Left renal pelvis (tissue), 4 donors: ENCODE results near the gene FAM83C. TPM values are rescaled to one million over a fixed set of nuclear protein-coding genes. Genes with fewer than 3 reads are reported as not detected.

ENCODE experiments used
- DNase-seq, 4 donors: peaks; one replicate each; pipeline ENCODE4 v3.0.0-alpha.2; 2013; ENCODE audit warnings: low read depth in 4 of 4, low spot score in 3 of 4
- polyA plus RNA-seq, 4 donors: library from polyadenylated mRNA; unstranded; fragments of 120-200 nt; gene quantifications; one replicate each; pipeline ENCODE4 v1.2.1, GENCODE V29; 2013; ENCODE audit not compliant: insufficient read length in 4 of 4

Gene FAM83C
- polyA plus RNA-seq, result under 1 TPM in 1 of 4 donors, not detected in 3; 0.09 TPM

GRCh38 chr20:35291654-35292503, at the start of gene FAM83C:
FAM83C (minus strand) TSS chr20:35292425; CDS start chr20:35292304, 121 bp downstream.
- no peak for DNase-seq

- DNase-seq, result no peak
Observed at GRCh38 chr20:35341366-35342028, 49.3 kb upstream of the FAM83C start.

GRCh38 chr20:35340436-35340835, 48.2 kb upstream of the FAM83C start:
- no peak for DNase-seq

DNA sequence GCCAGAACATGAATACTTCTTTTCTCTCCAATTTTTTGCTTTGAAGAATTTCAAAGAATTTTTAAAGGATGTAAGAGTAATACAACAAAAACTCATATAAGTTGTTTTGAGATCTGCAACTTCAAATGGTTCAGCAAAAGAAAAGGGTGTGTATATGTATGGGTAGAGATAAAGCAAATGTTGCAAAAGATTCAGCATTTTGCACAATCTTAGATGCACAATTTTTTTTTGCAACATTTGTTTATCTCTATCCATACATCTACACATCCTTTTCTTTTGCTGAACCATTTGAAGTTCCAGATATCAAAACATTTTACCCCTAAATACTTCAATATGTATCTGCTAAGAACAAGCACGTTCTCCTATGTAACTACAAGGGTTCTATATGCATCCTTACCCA, 47.4 kb upstream of the FAM83C start:
- no peak for DNase-seq

DNA sequence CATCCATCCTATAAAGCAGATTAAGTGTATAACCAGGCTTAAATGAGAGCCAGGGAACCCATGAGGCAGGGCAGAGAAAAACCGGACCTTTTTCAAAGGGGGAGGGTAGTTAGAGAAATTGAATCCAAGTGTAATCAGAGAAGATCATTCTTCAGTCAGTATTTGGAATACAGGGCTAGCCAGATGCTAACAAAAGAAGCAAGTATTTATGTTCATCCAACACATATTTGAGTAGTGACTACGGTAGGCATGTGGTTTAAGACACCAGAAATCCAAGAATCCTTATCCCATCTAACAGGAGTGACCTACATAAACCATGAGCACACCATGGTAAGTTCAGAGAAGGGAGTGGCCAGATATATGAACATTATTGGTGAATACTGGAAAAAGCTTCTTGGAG, 46.8 kb upstream of the FAM83C start:
- no peak for DNase-seq

GRCh38 chr20:35334311-35335101, 42.3 kb upstream of the FAM83C start:
- no peak for DNase-seq

- no peak for DNase-seq
Observed at GRCh38 chr20:35333606-35334005, 41.4 kb upstream of the FAM83C start.

DNA sequence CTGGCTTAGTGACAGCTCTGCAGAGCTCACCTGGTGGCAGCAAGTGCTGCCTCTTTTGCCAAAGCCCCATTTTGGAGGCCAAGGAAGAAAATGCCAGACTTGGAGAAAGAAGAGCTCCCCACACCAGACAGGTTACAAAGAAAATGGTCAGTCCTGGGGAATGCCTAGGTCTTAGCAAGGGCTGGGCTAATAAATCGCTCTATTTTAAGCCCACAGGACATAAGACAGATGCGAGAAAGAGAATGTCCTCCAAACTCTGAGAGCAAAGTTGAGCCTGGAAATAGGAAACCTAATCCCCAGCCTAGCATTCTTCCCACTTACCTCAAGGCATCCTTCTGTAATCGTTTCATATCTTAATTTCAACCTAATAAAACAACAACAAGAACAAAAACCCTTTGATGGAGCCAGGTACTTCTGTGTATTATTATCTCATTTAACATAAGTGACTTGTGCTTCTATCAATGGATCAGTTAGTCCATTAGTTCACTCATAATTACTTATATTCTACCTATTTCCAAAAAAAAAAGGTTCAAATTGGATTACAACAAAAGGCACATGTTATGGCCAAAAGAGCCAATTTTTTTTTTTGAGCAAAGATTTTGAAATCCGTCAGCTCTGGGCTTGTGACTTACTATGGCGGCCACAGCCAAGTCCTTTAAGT, 40.4 kb upstream of the FAM83C start:
- DNase-seq, result no peak

DNA sequence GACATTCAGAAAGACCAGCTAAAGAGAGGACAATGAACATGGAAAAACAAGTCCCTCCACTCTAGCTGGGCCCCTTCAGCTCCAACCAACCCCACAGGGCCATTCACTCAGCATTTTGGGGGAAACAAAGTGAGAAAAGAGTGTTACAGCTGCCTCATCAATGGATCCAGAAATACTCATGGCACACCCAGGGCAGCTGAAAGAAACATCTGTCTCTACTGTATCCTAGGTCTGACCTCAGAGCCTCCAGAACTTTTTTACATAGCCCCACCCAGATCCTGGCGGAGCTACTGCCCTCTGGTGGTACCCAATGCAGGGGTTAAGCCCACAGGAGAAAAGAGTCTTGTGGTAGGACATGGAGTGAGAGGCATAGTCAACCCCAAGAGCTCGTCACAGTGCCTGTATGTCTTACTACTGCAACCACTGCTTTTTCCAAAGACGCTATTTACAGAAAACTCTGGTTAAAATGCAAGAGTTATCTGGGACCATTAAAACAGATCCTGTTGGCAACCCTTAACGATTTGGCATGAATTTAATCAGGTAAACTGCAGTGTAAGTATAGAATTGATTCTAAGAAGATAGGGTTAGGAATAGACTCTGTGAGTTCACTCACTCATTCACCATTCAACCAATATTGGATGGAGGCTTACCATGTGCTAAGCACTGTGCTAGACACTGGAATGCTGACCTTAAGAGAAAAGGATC, 37.4 kb upstream of the FAM83C start:
- DNase-seq, result no peak

DNA sequence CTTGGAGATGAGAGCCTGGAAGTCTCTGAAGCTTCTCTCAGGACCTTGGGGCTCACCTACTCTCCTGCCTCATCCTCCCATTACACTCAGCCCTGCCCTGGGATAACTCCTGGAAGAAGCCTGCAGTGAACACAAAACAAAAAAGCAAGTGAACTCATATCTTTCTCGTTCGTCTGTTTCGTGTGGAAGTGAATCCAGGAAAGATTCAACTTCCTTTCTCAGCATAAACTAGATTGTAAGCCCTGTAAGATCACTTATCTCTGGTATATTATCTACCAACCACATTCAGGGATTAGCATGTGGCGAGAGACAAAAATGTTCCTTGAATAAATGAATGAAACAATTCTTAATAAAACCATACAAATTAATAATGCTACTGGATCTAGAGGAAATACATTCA, 36.5 kb upstream of the FAM83C start:
- no peak for DNase-seq

GRCh38 chr20:35328095-35328685, 36.0 kb upstream of the FAM83C start:
- no peak for DNase-seq

GRCh38 chr20:35327074-35327976, 35.1 kb upstream of the FAM83C start:
- DNase-seq, result no peak

- DNase-seq, result no peak
Observed at GRCh38 chr20:35326740-35327073, 34.5 kb upstream of the FAM83C start.

GRCh38 chr20:35326021-35326739, 34.0 kb upstream of the FAM83C start:
- DNase-seq, result no peak

GRCh38 chr20:35325401-35325800, 33.2 kb upstream of the FAM83C start:
- no peak for DNase-seq

DNA sequence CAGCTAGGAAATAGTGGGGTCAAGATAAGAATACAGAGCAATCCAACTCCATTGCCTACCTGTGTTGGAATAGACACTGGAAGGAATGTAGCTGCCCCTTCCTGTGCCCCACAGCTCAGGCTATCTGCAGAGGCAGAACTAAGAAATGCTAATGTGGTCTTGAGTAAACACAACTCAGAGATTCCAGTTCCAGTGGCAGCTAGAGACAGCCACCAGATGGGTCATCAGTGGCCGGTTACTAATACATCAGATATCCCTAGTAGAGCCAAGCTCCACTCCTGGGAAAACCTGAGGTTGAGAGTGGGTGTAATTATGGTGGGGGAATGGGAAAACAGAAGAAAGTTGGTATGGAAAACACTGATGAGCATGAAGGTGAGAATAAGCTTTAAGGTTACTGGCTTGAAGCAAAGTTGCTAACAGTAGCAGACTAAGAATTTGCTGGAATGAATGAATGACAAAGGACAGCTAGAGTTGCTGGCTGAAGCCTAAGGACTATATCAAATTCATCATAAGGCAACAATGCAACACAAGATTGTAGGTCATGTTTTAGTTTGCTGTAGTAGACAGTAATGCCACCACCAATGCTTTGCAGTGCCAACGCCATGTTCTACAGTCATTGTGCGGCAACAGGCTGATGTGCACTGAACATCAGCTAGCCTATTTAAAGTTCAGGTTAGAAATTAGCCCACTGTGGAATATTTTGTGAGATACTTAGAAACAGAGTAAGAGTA, 28.3 kb upstream of the FAM83C start:
- DNase-seq, result no peak

GRCh38 chr20:35319871-35320197, 27.6 kb upstream of the FAM83C start:
- DNase-seq, result no peak
